Vagina (tissue), 2 donors: ENCODE results near the gene SETD9.

Experiments
- POLR2A ChIP-seq, 2 donors: fragments of 450-650 bp; IDR thresholded peaks; one replicate each; pipeline ENCODE4 v1.6.1; 2017; ENCODE audit warnings: antibody characterized with exemption in 2 of 2, mild to moderate bottlenecking in 2 of 2, moderate library complexity in 2 of 2
- POLR2AphosphoS5 ChIP-seq, 2 donors: sonication (generic); formaldehyde crosslinking; IDR thresholded peaks; one replicate each; pipeline ENCODE4 v1.9.0; 2017; ENCODE audit warnings: antibody characterized with exemption in 2 of 2, mild to moderate bottlenecking in 2 of 2, low read depth in 1 of 2; ENCODE audit not compliant: insufficient read depth in 1 of 2
- TF ChIP-seq, protein P1 (sequence below), 3 experiments: fragments of 450-650 bp in 2 of 3; fragments of 200-600 bp in 1 of 3; sonication (generic) in 1 of 3; IDR thresholded peaks; one replicate each; pipeline ENCODE4 v1.5.1; 2017 to 2019; ENCODE audit warnings: antibody characterized with exemption in 3 of 3, mild to moderate bottlenecking in 2 of 3, moderate library complexity in 2 of 3

DNA sequence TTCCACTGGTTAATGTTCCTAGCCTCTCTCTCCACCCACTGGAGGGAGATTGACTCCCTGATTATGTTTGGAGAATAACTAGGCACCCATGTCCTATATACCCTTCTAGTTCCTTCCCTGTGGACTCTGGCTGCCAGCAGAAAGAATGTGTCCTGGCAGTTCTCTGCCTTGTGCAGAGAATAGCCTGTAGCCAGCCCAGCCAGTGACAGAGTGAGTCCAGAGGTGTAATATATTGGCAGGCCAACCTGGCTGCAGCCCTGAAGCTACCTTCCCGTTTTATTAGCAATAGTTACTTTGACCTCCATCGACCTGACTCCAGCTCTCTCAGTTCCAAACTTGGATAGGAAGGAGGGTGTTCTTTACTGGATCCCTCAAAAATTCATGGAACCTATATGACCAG is 8.1 kb downstream of the SETD9 start:
- no peak for TF ChIP-seq POLR2AphosphoS5 (IDR thresholded peaks at IDR 0.05; ENCODE audit: insufficient read depth in 1 of 2, low read depth in 1 of 2)
- no peak for TF ChIP-seq POLR2A (IDR thresholded peaks at IDR 0.05)
- TF ChIP-seq, protein P1, sequence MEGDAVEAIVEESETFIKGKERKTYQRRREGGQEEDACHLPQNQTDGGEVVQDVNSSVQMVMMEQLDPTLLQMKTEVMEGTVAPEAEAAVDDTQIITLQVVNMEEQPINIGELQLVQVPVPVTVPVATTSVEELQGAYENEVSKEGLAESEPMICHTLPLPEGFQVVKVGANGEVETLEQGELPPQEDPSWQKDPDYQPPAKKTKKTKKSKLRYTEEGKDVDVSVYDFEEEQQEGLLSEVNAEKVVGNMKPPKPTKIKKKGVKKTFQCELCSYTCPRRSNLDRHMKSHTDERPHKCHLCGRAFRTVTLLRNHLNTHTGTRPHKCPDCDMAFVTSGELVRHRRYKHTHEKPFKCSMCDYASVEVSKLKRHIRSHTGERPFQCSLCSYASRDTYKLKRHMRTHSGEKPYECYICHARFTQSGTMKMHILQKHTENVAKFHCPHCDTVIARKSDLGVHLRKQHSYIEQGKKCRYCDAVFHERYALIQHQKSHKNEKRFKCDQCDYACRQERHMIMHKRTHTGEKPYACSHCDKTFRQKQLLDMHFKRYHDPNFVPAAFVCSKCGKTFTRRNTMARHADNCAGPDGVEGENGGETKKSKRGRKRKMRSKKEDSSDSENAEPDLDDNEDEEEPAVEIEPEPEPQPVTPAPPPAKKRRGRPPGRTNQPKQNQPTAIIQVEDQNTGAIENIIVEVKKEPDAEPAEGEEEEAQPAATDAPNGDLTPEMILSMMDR (IDR thresholded peaks at IDR 0.05), result no peak
